Liver (tissue), 9 donors: ENCODE data around the gene RIMOC1. TPM values are rescaled to one million over a fixed set of nuclear protein-coding genes. Genes with fewer than 3 reads are reported as not detected.
A peak's percentile ranks its signal among the peaks of the same experiment; 100 is the strongest.

Experiments
- DNase-seq: peaks from one replicate; pipeline ENCODE4 v3.0.0-alpha.2; 2017; ENCODE audit warnings: low spot score
- H3K27ac ChIP-seq, 2 donors: one replicate each; pipeline ENCODE4 v1.7.0; 2013; ENCODE audit warnings: inconsistent platforms in 2 of 2, low read length in 2 of 2, control low read depth in 1 of 2, low read depth in 1 of 2, mild to moderate bottlenecking in 1 of 2
- H3K27me3 ChIP-seq, 4 donors: one replicate each; pipeline versions ENCODE4 v1.6.1 to v1.7.0; 2013; ENCODE audit warnings: low read length in 3 of 4, inconsistent platforms in 1 of 4, mild to moderate bottlenecking in 1 of 4, moderate library complexity in 1 of 4; ENCODE audit not compliant: control insufficient read depth in 4 of 4, insufficient read depth in 4 of 4
- H3K36me3 ChIP-seq, 4 donors: one replicate each; pipeline versions ENCODE4 v1.6.1 to v1.7.0; 2013; ENCODE audit warnings: low read length in 3 of 4, mild to moderate bottlenecking in 3 of 4, low read depth in 1 of 4, moderate library complexity in 1 of 4; ENCODE audit not compliant: control insufficient read depth in 4 of 4, insufficient read depth in 3 of 4
- H3K4me1 ChIP-seq, 4 donors: one replicate each; pipeline versions ENCODE4 v1.6.1 to v1.7.0; 2013; ENCODE audit warnings: low read length in 3 of 4, mild to moderate bottlenecking in 3 of 4, moderate library complexity in 1 of 4; ENCODE audit not compliant: control insufficient read depth in 4 of 4, insufficient read depth in 4 of 4
- H3K4me3 ChIP-seq, 3 donors: one replicate each; pipeline versions ENCODE4 v1.6.1 to v1.7.0; 2013; ENCODE audit warnings: low read length in 3 of 3, control low read depth in 1 of 3, low read depth in 1 of 3, mild to moderate bottlenecking in 1 of 3
- H3K9ac ChIP-seq, 2 donors: one replicate each; pipeline ENCODE4 v1.7.0; 2013; ENCODE audit warnings: low read length in 2 of 2, mild to moderate bottlenecking in 2 of 2, moderate library complexity in 2 of 2, control low read depth in 1 of 2, low read depth in 1 of 2
- H3K9me3 ChIP-seq, 4 donors: one replicate each; pipeline versions ENCODE4 v1.6.1 to v1.7.0; 2013; ENCODE audit warnings: low read length in 3 of 4; ENCODE audit not compliant: control insufficient read depth in 4 of 4
- EGR1 ChIP-seq, 2 donors: IDR thresholded peaks; 2 replicates each; pipeline ENCODE4 v1.6.1; 2016 to 2018; ENCODE audit warnings: antibody characterized with exemption in 2 of 2, low read depth in 2 of 2
- FOXA1 ChIP-seq: IDR thresholded peaks from 2 replicates; pipeline ENCODE4 v1.6.1; 2016; ENCODE audit warnings: antibody characterized with exemption
- FOXA2 ChIP-seq: IDR thresholded peaks from 2 replicates; pipeline ENCODE4 v1.6.1; 2016; ENCODE audit warnings: antibody characterized with exemption
- GABPA ChIP-seq, 2 donors: IDR thresholded peaks in 1 of 2; conservative IDR thresholded peaks in 1 of 2; 2 replicates each; pipeline ENCODE4 v1.6.1; 2016; ENCODE audit warnings: antibody characterized with exemption in 2 of 2, mild to moderate bottlenecking in 1 of 2, moderate library complexity in 1 of 2
- HNF4G ChIP-seq: IDR thresholded peaks from 2 replicates; pipeline ENCODE4 v1.6.1; 2016; ENCODE audit warnings: antibody characterized with exemption
- JUND ChIP-seq, 2 donors: IDR thresholded peaks; 2 replicates each; pipeline ENCODE4 v1.6.1; 2016; ENCODE audit warnings: antibody characterized with exemption in 2 of 2
- MAX ChIP-seq: IDR thresholded peaks from 2 replicates; pipeline ENCODE4 v1.6.1; 2016; ENCODE audit warnings: antibody characterized with exemption
- NR2F2 ChIP-seq: IDR thresholded peaks from 2 replicates; pipeline ENCODE4 v1.6.1; 2016; ENCODE audit warnings: antibody characterized with exemption
- RAD21 ChIP-seq, 2 donors: IDR thresholded peaks; 2 replicates each; pipeline ENCODE4 v1.6.1; 2016; ENCODE audit warnings: antibody characterized with exemption in 2 of 2, mild to moderate bottlenecking in 2 of 2
- REST ChIP-seq: IDR thresholded peaks from 2 replicates; pipeline ENCODE4 v1.6.1; 2016; ENCODE audit warnings: antibody characterized with exemption, mild to moderate bottlenecking
- RXRA ChIP-seq, 2 donors: IDR thresholded peaks; 2 replicates each; pipeline ENCODE4 v1.6.1; 2017 to 2018; ENCODE audit warnings: antibody characterized with exemption in 2 of 2, mild to moderate bottlenecking in 1 of 2
- SP1 ChIP-seq: IDR thresholded peaks from 2 replicates; pipeline ENCODE4 v1.6.1; 2018; ENCODE audit warnings: antibody characterized with exemption, mild to moderate bottlenecking
- YY1 ChIP-seq: IDR thresholded peaks from 2 replicates; pipeline ENCODE4 v1.6.1; 2016; ENCODE audit warnings: antibody characterized with exemption, mild to moderate bottlenecking
- WGBS: extraction: QIAGEN DNeasy Blood & Tissue Kit; methylation state at CpG from one replicate; pipeline ENCODE4 v1.1.7; 2013; 5-methylcytosine and 5-hydroxymethylcytosine counted together
- polyA plus RNA-seq, 2 donors: library from polyadenylated mRNA; stranded (reverse) in 1 of 2; unstranded in 1 of 2; fragments of 200-250 nt in 1 of 2; fragments of >200 nt in 1 of 2; fragmentation: Nextera tagmentation in 1 of 2; extraction: Ambion mirVana in 1 of 2; gene quantifications; one replicate each; pipeline versions ENCODE4 v1.2.1 to v1.2.3, GENCODE V29; 2013 to 2015
- total RNA-seq, 2 donors: library from RNA; depleted of rRNA; stranded (reverse); fragments of >200 nt; gene quantifications; one replicate each; pipeline ENCODE4 v1.2.3, GENCODE V29; 2014
- TF ChIP-seq, protein P1 (sequence below): IDR thresholded peaks from 2 replicates; pipeline ENCODE4 v1.6.1; 2016; ENCODE audit warnings: antibody characterized with exemption
- TF ChIP-seq, protein P2 (sequence below): fragments of 150-350 bp; IDR thresholded peaks from 2 replicates; pipeline ENCODE4 v1.5.1; 2017; ENCODE audit warnings: improper control_type of control experiment, low read depth, low read length; ENCODE audit not compliant: missing input control
- TF ChIP-seq, protein P3 (sequence below): IDR thresholded peaks from 2 replicates; pipeline ENCODE4 v1.6.1; 2016; ENCODE audit warnings: antibody characterized with exemption
- donor health status: healthy.
- donor health status: healthy.
- donor health status: healthy.
- donor health status: healthy.
- donor health status: healthy.

The RIMOC1 gene
- total and polyA plus RNA-seq, 4 donors, result 3.7 to 11.8 (median 6.7) TPM

DNA sequence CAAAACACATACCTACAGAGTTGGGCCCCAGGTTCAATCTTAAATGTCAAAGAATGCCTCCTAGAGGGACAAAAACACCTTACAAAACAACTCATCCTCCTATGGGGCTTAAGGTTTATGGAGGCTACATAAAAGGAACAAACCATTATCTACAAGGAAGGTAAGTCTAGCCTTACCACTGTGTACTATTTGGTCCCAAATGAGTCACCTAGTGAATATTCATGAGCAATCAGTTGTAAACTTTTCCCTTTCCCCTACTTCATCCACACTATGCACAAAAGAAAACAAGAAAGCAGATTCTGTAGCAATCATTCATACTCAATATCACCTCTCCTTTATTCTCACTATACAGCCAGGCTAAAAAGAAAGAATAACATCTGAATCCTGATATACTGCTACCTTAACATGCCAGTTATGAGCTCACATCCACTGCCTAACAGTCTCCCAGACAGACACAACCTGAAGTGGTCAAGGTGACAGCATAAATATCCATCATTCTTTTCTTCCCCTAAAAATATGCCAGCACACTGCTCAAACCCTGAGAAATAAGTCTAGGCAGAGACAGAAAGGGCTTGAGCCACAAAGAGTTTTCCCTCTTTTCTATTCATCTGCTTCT lies 40.2 kb upstream of the RIMOC1 start:
- H3K4me1 ChIP-seq, result no peaks in the 10 kb centered on the region
- no peaks in the 10 kb centered on the region for H3K9me3 ChIP-seq
- H3K36me3 ChIP-seq, result no peaks in the 10 kb centered on the region
- H3K9ac ChIP-seq, result no peak overlapping the region
- H3K4me3 ChIP-seq, result no peak overlapping the region
- TF ChIP-seq NR2F2 (no peak), REST (no peak), SP1 (no peak), GABPA (IDR thresholded peaks at IDR 0.05 in 1 of 2, conservative IDR thresholded peaks at IDR 0.05 in 1 of 2) (no peak)
- TF ChIP-seq, protein P1, sequence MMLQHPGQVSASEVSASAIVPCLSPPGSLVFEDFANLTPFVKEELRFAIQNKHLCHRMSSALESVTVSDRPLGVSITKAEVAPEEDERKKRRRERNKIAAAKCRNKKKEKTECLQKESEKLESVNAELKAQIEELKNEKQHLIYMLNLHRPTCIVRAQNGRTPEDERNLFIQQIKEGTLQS, result no peak
- no peaks in the 10 kb centered on the region for H3K27me3 ChIP-seq
- H3K27ac ChIP-seq, result no peak overlapping the region
- no peak for DNase-seq

- no peaks in the 10 kb centered on the region for H3K36me3 ChIP-seq
- DNase-seq, result no peak
- H3K4me1 ChIP-seq, result peaks cover 2 to 18% (median 13%) of the 10 kb centered on the region in 4 donors
- H3K9ac ChIP-seq, result no peak overlapping the region
- no peak for TF ChIP-seq SP1
- TF ChIP-seq, protein P1, result no peak
- no peak for TF ChIP-seq RXRA (IDR thresholded peaks at IDR 0.05)
- TF ChIP-seq, protein P2, sequence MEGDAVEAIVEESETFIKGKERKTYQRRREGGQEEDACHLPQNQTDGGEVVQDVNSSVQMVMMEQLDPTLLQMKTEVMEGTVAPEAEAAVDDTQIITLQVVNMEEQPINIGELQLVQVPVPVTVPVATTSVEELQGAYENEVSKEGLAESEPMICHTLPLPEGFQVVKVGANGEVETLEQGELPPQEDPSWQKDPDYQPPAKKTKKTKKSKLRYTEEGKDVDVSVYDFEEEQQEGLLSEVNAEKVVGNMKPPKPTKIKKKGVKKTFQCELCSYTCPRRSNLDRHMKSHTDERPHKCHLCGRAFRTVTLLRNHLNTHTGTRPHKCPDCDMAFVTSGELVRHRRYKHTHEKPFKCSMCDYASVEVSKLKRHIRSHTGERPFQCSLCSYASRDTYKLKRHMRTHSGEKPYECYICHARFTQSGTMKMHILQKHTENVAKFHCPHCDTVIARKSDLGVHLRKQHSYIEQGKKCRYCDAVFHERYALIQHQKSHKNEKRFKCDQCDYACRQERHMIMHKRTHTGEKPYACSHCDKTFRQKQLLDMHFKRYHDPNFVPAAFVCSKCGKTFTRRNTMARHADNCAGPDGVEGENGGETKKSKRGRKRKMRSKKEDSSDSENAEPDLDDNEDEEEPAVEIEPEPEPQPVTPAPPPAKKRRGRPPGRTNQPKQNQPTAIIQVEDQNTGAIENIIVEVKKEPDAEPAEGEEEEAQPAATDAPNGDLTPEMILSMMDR, result no peak
- no peak for TF ChIP-seq FOXA1
- TF ChIP-seq MAX, result no peak
- TF ChIP-seq RAD21 (IDR thresholded peaks at IDR 0.05), result no peak
- TF ChIP-seq JUND (IDR thresholded peaks at IDR 0.05), result no peak
- TF ChIP-seq FOXA2, result no peak
- TF ChIP-seq GABPA (IDR thresholded peaks at IDR 0.05 in 1 of 2, conservative IDR thresholded peaks at IDR 0.05 in 1 of 2), result no peak
- no peak for TF ChIP-seq NR2F2
- TF ChIP-seq, protein P3, sequence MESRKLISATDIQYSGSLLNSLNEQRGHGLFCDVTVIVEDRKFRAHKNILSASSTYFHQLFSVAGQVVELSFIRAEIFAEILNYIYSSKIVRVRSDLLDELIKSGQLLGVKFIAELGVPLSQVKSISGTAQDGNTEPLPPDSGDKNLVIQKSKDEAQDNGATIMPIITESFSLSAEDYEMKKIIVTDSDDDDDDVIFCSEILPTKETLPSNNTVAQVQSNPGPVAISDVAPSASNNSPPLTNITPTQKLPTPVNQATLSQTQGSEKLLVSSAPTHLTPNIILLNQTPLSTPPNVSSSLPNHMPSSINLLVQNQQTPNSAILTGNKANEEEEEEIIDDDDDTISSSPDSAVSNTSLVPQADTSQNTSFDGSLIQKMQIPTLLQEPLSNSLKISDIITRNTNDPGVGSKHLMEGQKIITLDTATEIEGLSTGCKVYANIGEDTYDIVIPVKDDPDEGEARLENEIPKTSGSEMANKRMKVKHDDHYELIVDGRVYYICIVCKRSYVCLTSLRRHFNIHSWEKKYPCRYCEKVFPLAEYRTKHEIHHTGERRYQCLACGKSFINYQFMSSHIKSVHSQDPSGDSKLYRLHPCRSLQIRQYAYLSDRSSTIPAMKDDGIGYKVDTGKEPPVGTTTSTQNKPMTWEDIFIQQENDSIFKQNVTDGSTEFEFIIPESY, result no peak
- no peak for TF ChIP-seq EGR1 (IDR thresholded peaks at IDR 0.05; ENCODE audit: low read depth in 2 of 2)
- no peak for TF ChIP-seq HNF4G
- no peak for TF ChIP-seq YY1
- H3K9me3 ChIP-seq, result no peaks in the 10 kb centered on the region
- WGBS, result 32% methylated on average over 28 of the region's 28 CpGs
- no peak overlapping the region for H3K27ac ChIP-seq
- H3K27me3 ChIP-seq, result no peaks in the 10 kb centered on the region
- H3K4me3 ChIP-seq, result peak overlapping the region in 2 of 3 donors; percentile 53 to 71
Measured at GRCh38 chr5:41869151-41869723, 34.9 kb upstream of the RIMOC1 start.
